Heart left ventricle (tissue), 16 donors: ENCODE measurements around the gene KLHL1. TPM values are rescaled to one million over a fixed set of nuclear protein-coding genes. Genes with fewer than 3 reads are reported as not detected.

Source experiments
- ATAC-seq, 4 donors: fragments of 200-7000 bp; cut with Tn5 transposase; one replicate each; pipeline ENCODE4 v1.9.1; 2020 to 2022; ENCODE audit warnings: moderate library complexity in 4 of 4, mild to moderate bottlenecking in 3 of 4, moderate number of reproducible peaks in 1 of 4
- DNase-seq, 5 donors: peaks; one replicate each; pipeline ENCODE4 v3.0.0-alpha.2; 2020
- H3K27ac ChIP-seq, 12 donors: fragments of 200-600 bp; sonication (generic) in 4 of 12; one replicate each; pipeline versions ENCODE4 v1.5.0 to v1.8.0; 2016 to 2022; ENCODE audit warnings: mild to moderate bottlenecking in 2 of 12
- H3K27me3 ChIP-seq, 9 donors: fragments of 200-600 bp; sonication (generic) in 2 of 9; one replicate each; pipeline versions ENCODE4 v1.5.1 to v1.8.0; 2016 to 2022; ENCODE audit warnings: mild to moderate bottlenecking in 3 of 9
- H3K36me3 ChIP-seq, 9 donors: fragments of 200-600 bp; sonication (generic) in 2 of 9; one replicate each; pipeline versions ENCODE4 v1.5.0 to v1.8.0; 2018 to 2022; ENCODE audit warnings: mild to moderate bottlenecking in 2 of 9
- H3K4me1 ChIP-seq, 12 donors: fragments of 200-600 bp; sonication (generic) in 4 of 12; one replicate each; pipeline versions ENCODE4 v1.5.0 to v1.8.0; 2016 to 2022; ENCODE audit warnings: mild to moderate bottlenecking in 3 of 12
- H3K4me3 ChIP-seq, 12 donors: fragments of 200-600 bp; sonication (generic) in 4 of 12; one replicate each; pipeline versions ENCODE4 v1.5.0 to v1.8.0; 2017 to 2022; ENCODE audit warnings: mild to moderate bottlenecking in 9 of 12, moderate library complexity in 4 of 12
- H3K9me3 ChIP-seq, 12 donors: fragments of 200-600 bp; sonication (generic) in 4 of 12; one replicate each; pipeline versions ENCODE4 v1.5.0 to v1.8.0; 2016 to 2022; ENCODE audit warnings: mild to moderate bottlenecking in 1 of 12
- CTCF ChIP-seq, 12 donors: fragments of 200-600 bp; sonication (generic) in 4 of 12; IDR thresholded peaks; one replicate each; pipeline versions ENCODE4 v1.5.0 to v1.8.0; 2018 to 2022; ENCODE audit warnings: antibody characterized with exemption in 12 of 12, mild to moderate bottlenecking in 5 of 12
- POLR2A ChIP-seq, 2 donors: fragments of 450-650 bp; IDR thresholded peaks; one replicate each; pipeline ENCODE4 v1.6.1; 2017; ENCODE audit warnings: antibody characterized with exemption in 2 of 2, mild to moderate bottlenecking in 2 of 2, moderate library complexity in 2 of 2
- WGBS, 4 donors: extraction: QIAGEN DNeasy Blood & Tissue Kit in 2 of 4; methylation state at CpG; one replicate each; pipeline versions ENCODE4 v1.1.5 to v1.1.7; 2013 to 2018; 5-methylcytosine and 5-hydroxymethylcytosine counted together
- intact Hi-C, 10 donors: fragments of 100-400 bp; cut with DNase I; formaldehyde crosslinking; loops; one replicate each; pipeline versions ENCODE4 v1.11.1 to v1.14.2; 2022
- polyA plus RNA-seq, 2 donors: library from polyadenylated mRNA; stranded (reverse); fragments of 200-250 nt; gene quantifications; one replicate each; pipeline ENCODE4 v1.2.3, GENCODE V29; 2013
- total RNA-seq, 9 donors: library from RNA; depleted of rRNA in 2 of 9; stranded (reverse); fragments of >200 nt in 2 of 9; fragmentation: NEBNext Ultra II Directional in 3 of 9; extraction: Animal tissue kit (Norgen Biotek cat#: 25700) in 3 of 9; gene quantifications; one replicate each; pipeline versions ENCODE4 v1.1.0 to v1.2.4, GENCODE V29; 2016 to 2023
- donor health status: ischemic (EF 13 %, LVEDD 7.1; RV severe dilation, severe dysfunction).
- donor health status: healthy with polysubstance abuse.
- donor health status: DM: no; HTN: yes; CAD: no.
- donor health status: DM: no; HTN: no; CAD: no.
- donor health status: ischemic (EF 25% LVEDD 6.9; RV normal size, moderate dysfunction).
- donor health status: ischemic (EF 25% LVEDD 5.7; RV mildly dilated, moderate dysfunction).
- donor health status: healthy.
- donor health status: DM: yes; HTN: yes; CAD: no.
- donor health status: ischemic (EF 35%, LVEDD 5.7; RV mildly dilated, moderate dysfunction).
- donor health status: nonischemic (EF 11% LVEDD 7.7; RV severe dilation, severe dysfunction).
- donor health status: DM: yes; HTN: yes; CAD: no.
- donor health status: PGD.
- donor health status: ischemic (EF 29% LVEDD 5.4; RV normal size, mild dysfunction).
- donor health status: nonischemic (EF 23%, LVEDD 6.1; RV moderate dilation, normal function).

KLHL1 gene
- total and polyA plus RNA-seq, 11 donors: not detected

GRCh38 chr13:70042193-70042592 is 66.1 kb downstream of the KLHL1 start:
- intact Hi-C loops: no loop called here
- ATAC-seq: no peak

GRCh38 chr13:70034286-70034685 is 74.0 kb downstream of the KLHL1 start:
- H3K9me3 ChIP-seq: peaks cover 0 to 3% (median 0%) of the 10 kb centered on the region in 12 donors
- no peak for TF ChIP-seq POLR2A (IDR thresholded peaks at IDR 0.05)
- TF ChIP-seq CTCF (IDR thresholded peaks at IDR 0.05): no peak
- H3K4me1 ChIP-seq: no peaks in the 10 kb centered on the region
- H3K36me3 ChIP-seq: no peaks in the 10 kb centered on the region
- no peak overlapping the region for H3K27ac ChIP-seq
- no peaks in the 10 kb centered on the region for H3K27me3 ChIP-seq
- no peak overlapping the region for H3K4me3 ChIP-seq
- ATAC-seq: no peak
- no peak for DNase-seq
- intact Hi-C loops: no loop called here

More at GRCh38 chr13:70042193-70042592, 66.1 kb downstream of the KLHL1 start:
- Histone ChIP-seq H3K9me3 (no peaks in the 10 kb centered on the region), H3K4me3 (no peak overlapping the region), H3K36me3 (no peaks in the 10 kb centered on the region), H3K4me1 (no peaks in the 10 kb centered on the region), H3K27me3 (no peaks in the 10 kb centered on the region), H3K27ac (no peak overlapping the region)
- WGBS, 4 donors: 68 to 73% (median 69%) methylated on average over 4 of the region's 4 CpGs
- TF ChIP-seq CTCF (IDR thresholded peaks at IDR 0.05): no peak
- TF ChIP-seq POLR2A (IDR thresholded peaks at IDR 0.05): no peak
- no peak for DNase-seq

- Histone ChIP-seq H3K4me3 (no peak overlapping the region), H3K27ac (no peak overlapping the region), H3K4me1 (no peaks in the 10 kb centered on the region), H3K36me3 (no peaks in the 10 kb centered on the region), H3K27me3 (no peaks in the 10 kb centered on the region), H3K9me3 (peaks cover 0 to 4% (median 0%) of the 10 kb centered on the region in 12 donors)
- DNase-seq (no peak), ATAC-seq (no peak)
- 54 to 63% (median 60%) methylated on average over 4 of the region's 4 CpGs for WGBS, 4 donors
- intact Hi-C loops: no loop called here
- no peak for TF ChIP-seq CTCF (IDR thresholded peaks at IDR 0.05)
- no peak for TF ChIP-seq POLR2A (IDR thresholded peaks at IDR 0.05)
Measured at GRCh38 chr13:70027551-70027950, 80.7 kb downstream of the KLHL1 start.

GRCh38 chr13:70023516-70023915 is 84.7 kb downstream of the KLHL1 start:
- peaks cover 0 to 4% (median 0%) of the 10 kb centered on the region in 12 donors for H3K9me3 ChIP-seq
- WGBS, 4 donors: 85 to 91% (median 87%) methylated on average over 2 of the region's 2 CpGs
- TF ChIP-seq POLR2A (IDR thresholded peaks at IDR 0.05): no peak
- TF ChIP-seq CTCF (IDR thresholded peaks at IDR 0.05): no peak
- no peaks in the 10 kb centered on the region for H3K36me3 ChIP-seq
- no peaks in the 10 kb centered on the region for H3K27me3 ChIP-seq
- intact Hi-C loops: no loop called here
- no peak overlapping the region for H3K4me3 ChIP-seq
- ATAC-seq (no peak), DNase-seq (no peak)
- no peaks in the 10 kb centered on the region for H3K4me1 ChIP-seq
- H3K27ac ChIP-seq: no peak overlapping the region
